Adipose tissue (tissue), 3 donors: ENCODE results near the gene LPIN1. TPM values are rescaled to one million over a fixed set of nuclear protein-coding genes. Genes with fewer than 3 reads are reported as not detected.

Experiments
- polyA plus RNA-seq, 3 donors: library from polyadenylated mRNA; stranded (reverse); fragments of 200-250 nt; gene quantifications; one replicate each; pipeline ENCODE4 v1.2.3, GENCODE V29; 2013
- donor health status: healthy with polysubstance abuse.
- donor health status: Bipolar disorder and iron deficiency.
- donor health status: healthy.

LPIN1 gene
- polyA plus RNA-seq, 3 donors, result 16.7 to 50.6 (median 38.1) TPM

Other genes starting within 250 kb of the LPIN1 start
- 1 to 10 TPM; 1.1 to 1.4 (median 1.3) TPM for gene GREB1, start 212.6 kb upstream of the LPIN1 start, polyA plus RNA-seq
- gene NTSR2, start 76.4 kb upstream of the LPIN1 start, polyA plus RNA-seq, result 1 to 10 TPM in 2 of 3 donors, under 1 TPM in 1; 0.54 to 2.2 (median 1.3) TPM